BJ (cell line): ENCODE measurements around the gene GRB7. TPM values are rescaled to one million over a fixed set of nuclear protein-coding genes. Genes with fewer than 3 reads are reported as not detected.

Experiments
- CTCF ChIA-PET: fragments of 350-600 bp; formaldehyde crosslinking; extraction: SDS; loops from one replicate; lab custom pipeline; 2021; ENCODE audit warnings: antibody characterized with exemption, inconsistent platforms; lab: Yijun Ruan, JAX
- POLR2A ChIA-PET: fragments of 300-600 bp; sonication (Branson Sonifier 250); formaldehyde crosslinking; extraction: SDS; loops from one replicate; lab custom pipeline; 2021; ENCODE audit warnings: antibody characterized with exemption; lab: Charles Lee
- DNase-seq: peaks from one replicate; pipeline ENCODE4 v3.0.0-alpha.2; 2011; ENCODE audit warnings: low read depth
- H3K27me3 ChIP-seq: 2 replicates; pipeline ENCODE4 v1.6.0; 2011; ENCODE audit warnings: low read length; ENCODE audit not compliant: control insufficient read depth, insufficient read depth
- H3K36me3 ChIP-seq: 2 replicates; pipeline ENCODE4 v1.5.1; 2011; ENCODE audit warnings: low read length; ENCODE audit not compliant: control insufficient read depth, insufficient read depth
- H3K4me3 ChIP-seq: 2 replicates; pipeline ENCODE4 v1.5.1; 2011; ENCODE audit warnings: low read depth, mild to moderate bottlenecking, control low read depth, low read length
- polyA plus RNA-seq: library from polyadenylated mRNA; depleted of rRNA; stranded (reverse); fragments of >200 nt; gene quantifications from 2 replicates; pipeline ENCODE4 v1.2.3, GENCODE V29; 2011
- TF ChIP-seq, protein P1 (sequence below): IDR thresholded peaks from 2 replicates; pipeline ENCODE4 v1.5.1; 2011; ENCODE audit warnings: low read depth, mild to moderate bottlenecking, control low read depth, inconsistent platforms, low read length, moderate library complexity; ENCODE audit not compliant: insufficient read depth

GRB7 gene
- polyA plus RNA-seq, 1 experiment: 0.23 TPM

DNA sequence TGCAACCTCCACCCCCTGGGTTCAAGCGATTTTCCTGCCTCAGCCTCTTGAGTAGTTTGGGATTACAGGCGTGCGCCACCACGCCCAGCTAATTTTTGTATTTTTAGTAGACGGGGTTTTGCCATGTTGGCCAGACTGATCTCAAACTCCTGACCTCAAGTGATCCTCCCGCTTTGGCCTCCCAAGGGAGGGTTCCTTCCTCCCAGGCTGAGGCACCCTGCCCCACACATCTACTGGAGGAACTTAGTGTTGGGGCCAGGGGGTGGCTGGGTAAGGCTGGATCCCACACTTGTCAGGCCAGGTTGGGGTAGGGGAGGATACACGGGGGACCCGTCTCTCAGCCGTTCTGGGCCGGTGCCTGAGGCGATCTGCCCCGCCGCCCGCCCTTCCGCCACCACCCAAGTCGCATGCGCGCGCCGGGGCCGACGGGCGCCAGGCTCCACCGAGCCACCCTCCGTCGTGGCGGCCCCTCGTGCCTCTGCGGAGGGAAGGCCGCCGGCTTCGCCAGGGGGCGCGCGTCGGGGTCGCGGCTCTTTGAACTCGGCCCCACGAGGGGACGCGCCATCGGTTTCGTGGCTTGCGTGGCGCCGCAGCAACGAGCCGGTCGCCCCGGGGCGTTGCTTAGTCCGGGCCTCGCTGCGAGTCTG lies 15.9 kb downstream of the GRB7 start:
- no peaks in the 10 kb centered on the region for H3K36me3 ChIP-seq
- POLR2A ChIA-PET: interaction anchor here (0.6 kb wide), 1 partner anchor 31 kb away, joined by 3 read pairs; no protein-coding TSS in a partner anchor
- H3K27me3 ChIP-seq: peaks cover 2% of the 10 kb centered on the region
- peak overlapping the region; percentile 59 for H3K4me3 ChIP-seq
- DNase-seq: no peak
- TF ChIP-seq, protein P1, sequence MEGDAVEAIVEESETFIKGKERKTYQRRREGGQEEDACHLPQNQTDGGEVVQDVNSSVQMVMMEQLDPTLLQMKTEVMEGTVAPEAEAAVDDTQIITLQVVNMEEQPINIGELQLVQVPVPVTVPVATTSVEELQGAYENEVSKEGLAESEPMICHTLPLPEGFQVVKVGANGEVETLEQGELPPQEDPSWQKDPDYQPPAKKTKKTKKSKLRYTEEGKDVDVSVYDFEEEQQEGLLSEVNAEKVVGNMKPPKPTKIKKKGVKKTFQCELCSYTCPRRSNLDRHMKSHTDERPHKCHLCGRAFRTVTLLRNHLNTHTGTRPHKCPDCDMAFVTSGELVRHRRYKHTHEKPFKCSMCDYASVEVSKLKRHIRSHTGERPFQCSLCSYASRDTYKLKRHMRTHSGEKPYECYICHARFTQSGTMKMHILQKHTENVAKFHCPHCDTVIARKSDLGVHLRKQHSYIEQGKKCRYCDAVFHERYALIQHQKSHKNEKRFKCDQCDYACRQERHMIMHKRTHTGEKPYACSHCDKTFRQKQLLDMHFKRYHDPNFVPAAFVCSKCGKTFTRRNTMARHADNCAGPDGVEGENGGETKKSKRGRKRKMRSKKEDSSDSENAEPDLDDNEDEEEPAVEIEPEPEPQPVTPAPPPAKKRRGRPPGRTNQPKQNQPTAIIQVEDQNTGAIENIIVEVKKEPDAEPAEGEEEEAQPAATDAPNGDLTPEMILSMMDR: no peak
- CTCF ChIA-PET: interaction anchor here (1.5 to 7.6 kb wide), 3 partner anchors 9 to 132 kb away, joined by 5 to 56 read pairs (median 9); partner anchors contain the start of gene MIEN1

DNA sequence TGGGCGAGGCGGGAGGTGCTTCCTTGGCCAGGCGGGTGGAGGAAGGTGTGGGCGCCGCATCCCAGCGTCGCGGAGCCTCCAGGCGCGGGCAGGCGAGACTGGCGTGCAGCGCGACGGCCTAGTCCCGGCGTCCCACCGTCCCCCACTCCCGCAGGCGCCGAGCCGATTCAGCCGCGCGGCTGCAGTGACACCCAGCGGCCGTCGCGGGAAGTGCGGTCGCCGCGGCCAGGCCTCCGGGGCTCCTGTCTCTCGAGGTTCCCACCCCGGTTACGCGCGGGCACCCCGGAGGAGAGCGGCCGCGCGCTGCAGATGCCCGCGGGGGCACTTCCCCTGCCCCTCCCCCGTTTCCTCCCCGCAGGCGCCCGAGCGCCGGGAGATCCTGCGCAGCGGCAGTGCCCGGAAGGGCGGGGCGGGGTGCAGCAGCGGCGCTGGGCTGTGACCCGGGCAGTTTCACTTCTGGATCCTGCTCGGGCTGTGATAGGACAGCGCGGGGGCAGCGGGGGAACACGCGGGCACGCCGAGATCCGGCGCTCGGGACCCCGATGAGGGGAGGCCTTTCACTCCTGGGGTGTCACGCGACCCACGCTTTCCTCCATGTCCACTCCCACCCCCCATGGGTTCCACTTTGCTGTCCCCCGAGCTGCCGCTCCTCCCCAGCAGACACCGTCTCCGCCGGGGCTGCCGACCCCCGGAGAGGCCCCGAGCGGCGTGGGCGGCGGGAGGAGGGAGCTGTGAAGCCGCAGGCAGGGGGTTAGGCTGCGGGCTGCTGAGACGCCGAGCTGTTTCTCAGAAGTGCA lies 16.6 kb downstream of the GRB7 start:
- CTCF ChIA-PET: interaction anchor here (0.8 to 3.0 kb wide), 8 partner anchors 9 to 201 kb away, joined by 3 to 26 read pairs (median 4); partner anchors contain the start of gene MIEN1
- TF ChIP-seq, protein P1: peak; percentile 65
- H3K4me3 ChIP-seq: peak overlapping the region; percentile 59
- POLR2A ChIA-PET: no interaction called here
- no peak for DNase-seq
- no peaks in the 10 kb centered on the region for H3K36me3 ChIP-seq
- peaks cover 3% of the 10 kb centered on the region for H3K27me3 ChIP-seq

DNA sequence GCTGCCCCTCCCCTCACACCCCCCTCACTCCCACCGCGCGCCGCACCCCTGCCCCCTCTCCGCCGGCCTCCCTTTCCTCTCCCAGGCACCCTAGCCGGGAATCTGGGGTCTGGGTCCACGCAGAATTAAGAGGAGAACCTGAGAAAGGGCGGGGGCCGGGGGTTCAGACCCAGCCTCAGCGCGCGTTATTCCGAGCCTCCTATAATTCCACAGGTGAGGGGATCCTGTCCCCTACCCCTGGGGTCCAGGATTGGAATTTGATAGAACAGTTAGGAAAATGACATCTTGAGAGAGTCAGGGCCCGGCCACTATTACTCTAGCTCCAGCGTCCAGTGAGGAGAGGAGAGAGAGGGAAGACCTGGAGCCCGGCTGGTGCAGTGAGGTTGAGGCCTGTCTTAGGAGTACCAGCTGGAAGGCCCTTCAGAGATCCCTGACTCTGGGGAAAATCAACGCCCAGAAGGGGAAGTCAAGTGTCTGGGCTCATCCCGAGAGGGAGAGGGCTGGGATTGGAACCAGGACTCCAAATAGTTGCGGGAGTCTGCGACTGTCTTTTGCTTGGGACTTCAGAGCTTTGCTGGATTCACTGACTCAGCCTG lies 17.3 kb downstream of the GRB7 start:
- no peak for DNase-seq
- Histone ChIP-seq H3K27me3 (peaks cover 4% of the 10 kb centered on the region), H3K4me3 (peak overlapping the region; percentile 59), H3K36me3 (no peaks in the 10 kb centered on the region)
- ChIA-PET CTCF (interaction anchor here (0.8 to 3.0 kb wide), 8 partner anchors 8 to 201 kb away, joined by 3 to 26 read pairs (median 4); partner anchors contain the start of gene MIEN1), POLR2A (no interaction called here)
- TF ChIP-seq, protein P1: no peak

DNA sequence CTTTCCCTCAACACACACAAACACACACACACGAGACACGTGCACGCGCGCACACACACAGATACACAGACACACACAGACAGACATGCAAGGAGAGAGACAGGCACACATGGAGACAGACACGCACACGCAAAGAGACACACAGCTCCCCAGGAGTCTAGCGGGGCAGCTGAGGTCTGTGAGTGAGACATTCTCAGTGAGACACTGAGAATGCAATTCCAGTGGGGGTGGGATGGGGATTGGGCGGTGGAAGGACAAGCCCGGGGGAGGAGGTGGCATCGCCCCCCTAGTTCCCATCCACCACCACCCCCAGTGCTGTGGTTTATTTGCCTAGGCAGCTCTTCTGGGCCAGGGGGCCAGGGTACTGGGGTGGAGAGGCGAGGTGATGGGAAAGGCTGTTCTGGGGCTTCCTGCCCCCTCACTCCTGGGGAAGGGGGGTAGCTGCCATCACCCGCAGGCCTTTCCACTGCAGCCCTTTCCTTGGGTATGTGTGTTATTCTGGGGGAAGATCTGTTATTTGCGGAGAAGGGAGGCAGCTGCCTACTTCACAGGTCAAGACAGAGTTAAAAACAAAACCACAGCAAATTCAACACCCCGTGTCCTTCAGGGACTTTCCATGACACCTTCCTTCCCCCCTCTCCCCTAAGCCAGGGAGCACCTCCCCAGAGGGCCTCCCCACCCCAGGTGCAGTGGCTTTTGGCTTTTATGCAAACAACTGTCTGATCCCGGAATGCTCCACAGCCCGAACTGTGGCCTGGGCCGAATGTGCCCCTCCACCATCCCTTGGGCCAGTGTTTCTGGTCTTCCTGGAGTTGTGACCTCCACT lies 18.0 kb downstream of the GRB7 start:
- Histone ChIP-seq H3K27me3 (peaks cover 4% of the 10 kb centered on the region), H3K4me3 (no peak overlapping the region), H3K36me3 (no peaks in the 10 kb centered on the region)
- ChIA-PET POLR2A (interaction anchor here (0.6 kb wide), 1 partner anchor 88 kb away, joined by 7 read pairs; no protein-coding TSS in a partner anchor), CTCF (interaction anchor here (0.6 to 3.0 kb wide), 7 partner anchors 8 to 202 kb away, joined by 3 to 26 read pairs (median 4); partner anchors contain the start of gene MIEN1)
- DNase-seq: no peak
- TF ChIP-seq, protein P1: no peak
